OCI-LY3 (cell line): ENCODE data around the gene SERPINH1.

ENCODE experiments used
- CTCF ChIP-seq: fragments of 200-600, 300-600 bp; sonication (generic); IDR thresholded peaks from 2 replicates; pipeline ENCODE4 v1.5.1; 2014; ENCODE audit warnings: antibody characterized with exemption, low read length, low read depth
- EZH2phosphoT487 ChIP-seq: fragments of 200-600 bp; shearing (Covaris generic); IDR thresholded peaks from 2 replicates; pipeline ENCODE4 v1.6.1; 2018; ENCODE audit warnings: antibody characterized with exemption, mixed run types, low read depth

- TF ChIP-seq CTCF (no peak), EZH2phosphoT487 (no peak)
Observed at GRCh38 chr11:75526192-75526541, 35.9 kb upstream of the SERPINH1 start.
